Loucy (cell line): ENCODE measurements around the gene NMRK1.

ENCODE experiments used
- EZH2phosphoT487 ChIP-seq: fragments of 200-600 bp; IDR thresholded peaks from 2 replicates; pipeline ENCODE4 v1.6.1; 2018; ENCODE audit warnings: antibody characterized with exemption, mild to moderate bottlenecking, moderate library complexity, borderline replicate concordance
- TF ChIP-seq, protein P1 (sequence below): fragments of 200-600 bp; sonication (generic); conservative IDR thresholded peaks from 2 replicates; pipeline ENCODE4 v1.5.1; 2014; ENCODE audit warnings: mild to moderate bottlenecking, antibody characterized with exemption, low read length

DNA sequence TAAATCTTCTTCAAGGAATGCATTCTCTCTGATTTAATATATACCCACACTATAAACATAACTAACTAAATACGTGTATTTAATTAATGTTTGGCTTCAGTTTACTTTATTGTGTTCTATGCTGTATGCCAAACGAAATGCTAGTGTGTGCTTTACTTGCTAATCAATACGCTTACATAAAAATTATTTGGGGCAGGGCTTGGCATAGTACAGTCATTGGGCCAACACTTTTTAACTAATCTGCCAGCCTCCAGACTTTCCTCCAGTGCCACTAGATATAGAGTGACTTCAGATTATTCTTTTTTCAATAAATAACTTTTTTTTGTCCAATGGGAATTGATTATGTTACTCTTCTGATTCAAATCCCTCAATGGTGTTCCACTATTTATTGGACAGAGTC is 51.2 kb downstream of the NMRK1 start:
- TF ChIP-seq, protein P1, sequence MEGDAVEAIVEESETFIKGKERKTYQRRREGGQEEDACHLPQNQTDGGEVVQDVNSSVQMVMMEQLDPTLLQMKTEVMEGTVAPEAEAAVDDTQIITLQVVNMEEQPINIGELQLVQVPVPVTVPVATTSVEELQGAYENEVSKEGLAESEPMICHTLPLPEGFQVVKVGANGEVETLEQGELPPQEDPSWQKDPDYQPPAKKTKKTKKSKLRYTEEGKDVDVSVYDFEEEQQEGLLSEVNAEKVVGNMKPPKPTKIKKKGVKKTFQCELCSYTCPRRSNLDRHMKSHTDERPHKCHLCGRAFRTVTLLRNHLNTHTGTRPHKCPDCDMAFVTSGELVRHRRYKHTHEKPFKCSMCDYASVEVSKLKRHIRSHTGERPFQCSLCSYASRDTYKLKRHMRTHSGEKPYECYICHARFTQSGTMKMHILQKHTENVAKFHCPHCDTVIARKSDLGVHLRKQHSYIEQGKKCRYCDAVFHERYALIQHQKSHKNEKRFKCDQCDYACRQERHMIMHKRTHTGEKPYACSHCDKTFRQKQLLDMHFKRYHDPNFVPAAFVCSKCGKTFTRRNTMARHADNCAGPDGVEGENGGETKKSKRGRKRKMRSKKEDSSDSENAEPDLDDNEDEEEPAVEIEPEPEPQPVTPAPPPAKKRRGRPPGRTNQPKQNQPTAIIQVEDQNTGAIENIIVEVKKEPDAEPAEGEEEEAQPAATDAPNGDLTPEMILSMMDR, result no peak
- TF ChIP-seq EZH2phosphoT487, result no peak
